Stimulated activated CD4-positive, alpha-beta T cell treated with anti-CD3 and anti-CD28 coated beads, Interleukin-4, amount 100 ng/mL, for 4 hours (primary cell): Measurements from ENCODE around the gene PALLD.
"Not testable (repeated sequence)": the region's sequence is repeated elsewhere in the genome, so short reads cannot be mapped to it uniquely, and the experiment has no call there.

ENCODE experiments used
- DNase-seq, 2 experiments: peaks; one replicate each; pipeline ENCODE4 v3.0.0-alpha.2; 2020

The PALLD gene

DNA sequence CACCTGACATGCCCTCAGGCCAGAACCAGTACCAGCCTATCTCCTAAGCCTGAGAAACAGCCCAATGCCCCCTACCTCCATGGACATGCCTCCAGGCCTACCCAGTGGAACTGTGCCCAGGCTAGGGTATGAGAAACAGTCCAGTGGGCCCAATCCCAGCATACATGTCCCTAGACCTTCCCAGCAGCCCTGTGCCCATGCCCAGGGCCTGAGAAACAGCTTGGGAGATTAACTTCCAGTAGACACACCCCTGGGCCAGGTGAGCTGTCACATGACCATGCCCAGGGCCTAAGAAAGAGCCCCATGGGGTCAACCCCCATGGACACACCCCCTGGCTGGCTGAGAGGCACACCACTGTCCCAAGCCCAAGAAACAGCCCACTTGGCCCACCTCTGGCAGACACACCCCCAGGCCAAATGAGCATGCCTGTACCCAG is 434.4 kb downstream of the PALLD start:
- DNase-seq, result no peak

DNA sequence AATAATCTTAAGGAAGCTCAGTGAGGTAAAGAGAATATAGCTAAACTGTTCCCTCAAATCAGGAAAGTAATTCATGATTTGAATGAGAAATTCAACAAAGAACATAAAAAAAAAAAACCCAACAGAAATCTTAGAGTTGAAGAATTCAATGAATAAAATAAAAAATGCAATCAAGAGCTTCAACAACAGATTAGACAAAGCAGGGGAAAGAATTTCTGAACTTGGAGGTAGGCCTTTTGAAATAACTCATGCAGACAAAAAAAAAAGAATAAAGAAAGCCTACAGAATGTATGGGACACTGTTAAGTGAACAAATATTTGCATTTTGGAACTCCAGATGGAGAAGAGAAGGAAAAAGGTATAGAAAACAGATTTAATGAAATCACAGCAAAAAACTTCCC is 435.3 kb downstream of the PALLD start:
- DNase-seq, result no peak

DNA sequence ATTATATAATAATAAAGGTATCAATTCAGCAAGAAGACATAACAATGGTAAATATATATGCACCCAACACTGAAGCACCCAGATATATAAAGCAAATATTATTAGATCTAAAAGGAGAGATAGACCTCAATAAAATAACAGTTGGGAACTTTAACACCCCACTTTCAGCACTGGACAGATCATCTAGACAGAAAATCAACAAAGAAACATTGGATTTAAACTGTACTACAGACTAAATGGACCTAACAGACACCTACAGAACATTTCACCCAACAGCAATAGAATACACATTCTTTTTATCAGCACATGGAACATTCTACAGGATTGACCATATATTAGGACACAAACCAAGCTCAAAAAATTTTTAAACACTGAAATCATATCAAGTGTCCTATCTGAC is 436.6 kb downstream of the PALLD start:
- no peak for DNase-seq

DNA sequence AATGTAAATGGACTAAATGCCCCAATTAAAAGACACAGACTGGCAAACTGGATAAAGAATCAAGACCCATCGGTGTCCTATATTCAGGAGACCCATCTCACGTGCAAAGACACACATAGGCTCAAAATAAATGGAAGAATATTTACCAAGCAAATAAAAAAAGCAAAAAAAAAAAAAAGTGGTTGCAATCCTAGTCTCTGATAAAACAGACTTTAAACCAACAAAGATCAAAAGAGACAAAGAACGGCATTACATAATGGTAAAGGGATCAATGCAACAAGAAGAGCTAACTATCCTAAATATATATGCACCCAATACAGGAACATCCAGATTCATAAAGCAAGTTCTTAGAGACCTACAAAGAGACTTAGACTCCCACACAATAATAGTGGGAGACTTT is 440.6 kb downstream of the PALLD start:
- not testable (repeated sequence) for DNase-seq

DNA sequence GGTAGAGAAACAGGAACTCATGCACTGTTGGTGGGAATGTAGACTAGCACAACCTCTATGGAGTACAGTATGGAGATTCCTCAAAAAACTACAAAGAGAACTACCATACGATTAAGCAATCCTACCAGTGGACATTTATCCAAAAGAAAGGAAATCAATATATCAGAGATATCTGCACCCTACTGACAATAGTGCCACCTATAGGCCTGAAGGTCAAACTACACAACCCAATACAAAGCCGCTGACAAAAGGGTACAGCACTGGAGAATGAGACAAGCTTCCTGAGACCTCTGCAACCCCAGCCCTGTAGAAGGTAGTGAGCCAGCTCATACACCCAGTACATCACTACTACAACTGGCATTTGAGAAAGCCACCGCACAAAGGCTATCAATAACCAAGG is 446.1 kb downstream of the PALLD start:
- DNase-seq, result no peak

DNA sequence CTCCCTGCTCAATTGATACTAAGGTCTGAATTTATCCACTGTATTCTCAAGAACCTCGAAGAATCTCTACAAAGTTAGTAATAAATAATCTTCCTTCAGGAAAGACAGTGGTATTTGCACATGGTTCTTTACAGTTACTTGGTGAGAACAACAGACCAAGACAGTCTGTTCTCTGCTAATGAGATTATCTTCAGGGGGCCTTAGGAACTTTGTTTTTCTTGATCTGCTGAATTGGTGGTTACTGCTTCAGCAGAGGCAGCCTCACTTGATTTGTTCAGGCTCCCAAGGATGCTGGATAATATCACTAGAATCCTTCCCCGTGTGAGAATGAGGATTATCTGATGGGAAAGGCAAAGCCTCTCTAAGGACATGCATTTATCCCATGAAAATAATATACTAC is 448.4 kb downstream of the PALLD start:
- no peak for DNase-seq

DNA sequence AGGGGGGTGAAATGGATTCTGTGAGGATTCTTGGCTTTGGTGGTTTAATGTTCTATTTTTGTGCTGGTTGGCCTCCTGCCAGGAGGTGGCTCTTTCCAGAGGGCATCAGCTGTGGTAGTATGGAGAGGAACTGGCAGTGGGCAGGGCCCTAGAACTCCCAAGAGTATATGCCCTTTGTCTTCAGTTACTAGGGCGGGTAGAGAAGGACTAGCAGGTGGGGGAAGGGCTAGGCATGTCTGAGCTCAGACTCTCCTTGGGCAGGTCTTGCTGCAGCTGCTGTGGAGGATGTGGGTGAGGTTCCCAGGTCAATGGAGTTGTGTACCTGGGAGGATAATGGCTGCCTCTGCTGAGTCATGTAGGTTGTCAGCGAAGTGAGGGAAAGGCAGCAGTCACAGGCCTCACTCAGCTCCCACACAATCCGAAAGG is 456.0 kb downstream of the PALLD start:
- not testable (repeated sequence) for DNase-seq

DNA sequence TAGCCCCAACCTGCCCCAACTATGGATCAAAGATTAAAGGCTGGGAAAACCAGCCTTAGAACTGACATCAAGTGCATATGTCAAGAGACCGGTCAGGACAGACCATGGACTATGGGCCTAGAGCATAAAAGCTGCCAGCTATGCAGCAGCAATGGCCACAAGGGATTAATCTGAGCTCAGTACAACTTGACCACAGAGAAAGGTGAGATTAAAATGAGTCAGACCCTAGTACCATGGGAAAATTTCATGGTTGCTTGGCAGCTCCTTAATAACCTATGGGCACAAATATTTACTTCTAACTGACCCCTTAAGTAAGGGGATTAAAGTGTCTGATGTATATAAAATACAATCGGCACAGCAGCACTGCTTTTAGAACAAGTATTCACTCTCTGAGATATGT is 458.8 kb downstream of the PALLD start:
- no peak for DNase-seq

DNA sequence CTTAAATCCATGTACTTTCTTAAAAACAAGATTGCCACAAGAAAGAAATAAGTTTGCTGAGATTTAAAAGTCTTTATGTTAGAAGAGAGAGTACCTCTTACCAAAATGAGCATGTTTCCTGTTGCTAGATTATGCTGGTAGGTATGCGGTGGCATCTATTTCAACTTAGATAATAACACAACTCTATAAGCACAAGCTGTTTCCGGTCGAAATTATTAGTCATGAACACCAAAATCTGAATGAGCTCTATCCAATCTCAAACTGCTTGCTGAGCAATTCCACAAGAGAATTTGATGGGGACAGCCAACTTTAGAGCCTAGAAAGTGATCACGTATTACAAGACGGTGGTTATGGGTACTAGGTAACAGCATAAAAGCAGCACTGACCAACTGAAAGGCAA is 463.9 kb downstream of the PALLD start:
- DNase-seq, result no peak

DNA sequence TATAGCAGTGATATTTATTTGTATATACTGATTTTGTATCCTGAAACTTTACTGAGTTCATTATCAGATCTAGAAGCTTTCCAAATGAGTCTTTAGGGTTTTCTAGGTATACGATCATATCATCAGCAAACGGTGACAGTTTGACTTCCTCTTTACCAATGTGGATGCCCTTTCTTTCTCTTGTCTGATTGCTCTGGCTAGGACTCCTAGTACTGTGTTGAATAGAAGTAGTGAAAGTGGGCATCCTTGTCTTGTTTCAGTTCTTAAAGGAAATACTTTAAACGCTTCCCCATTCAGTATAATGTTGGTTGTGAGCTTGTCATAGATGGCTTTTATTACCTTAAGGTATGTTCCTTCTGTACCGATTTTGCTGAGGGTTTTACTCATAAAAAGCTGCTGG is 475.7 kb downstream of the PALLD start:
- no peak for DNase-seq
